ENCODE measurements around the gene NCK2. TPM values are rescaled to one million over a fixed set of nuclear protein-coding genes. Genes with fewer than 3 reads are reported as not detected.

Gene NCK2
- total RNA-seq, 1 experiment from 2014 or later: 49.2 TPM

DNA sequence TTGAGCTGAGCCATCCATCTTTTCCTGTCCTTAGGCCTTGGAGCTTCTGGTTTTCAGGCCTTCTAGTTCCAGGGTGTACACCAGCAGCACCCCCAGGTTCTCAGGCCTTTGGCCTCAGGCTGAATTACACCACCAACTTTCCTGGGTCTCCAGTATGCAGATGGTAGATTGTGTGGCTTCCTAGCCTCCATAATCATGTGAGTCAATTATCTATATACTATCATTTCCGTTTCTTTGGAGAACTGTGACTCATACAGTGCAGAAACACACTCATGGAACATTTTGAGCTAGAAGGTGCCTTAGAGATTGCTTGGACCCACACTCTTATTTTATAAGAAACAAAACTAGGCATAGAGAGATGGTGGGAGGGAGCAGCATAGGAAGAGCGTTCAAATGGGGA, 167.4 kb downstream of the NCK2 start:
- Histone ChIP-seq H2BK5ac (ENCODE audit: insufficient read length, low read length) (no peak overlapping the region), H3K27ac (ENCODE audit: insufficient read length, low read depth, low read length) (no peak overlapping the region), H3T11ph (ENCODE audit: low read length) (no peak overlapping the region), H3K9me3 (ENCODE audit: control insufficient read depth, low read depth, low read length) (no peaks in the 10 kb centered on the region), H4K91ac (ENCODE audit: insufficient read length, low read depth, low read length) (no peak overlapping the region), H2BK12ac (ENCODE audit: insufficient read length, low read depth, low read length) (no peak overlapping the region), H4K8ac (replicated peaks; ENCODE audit: insufficient read length, low read depth, low read length) (no peak overlapping the region), H3K18ac (ENCODE audit: insufficient read length, low read depth, low read length) (no peak overlapping the region), H3K79me2 (ENCODE audit: insufficient read depth, low read length) (no peaks in the 10 kb centered on the region), H3K9ac (ENCODE audit: extremely low read depth, insufficient read length, low read length) (no peak overlapping the region), H3K4me2 (ENCODE audit: insufficient read depth, insufficient read length, low read length) (no peak overlapping the region), H2AK5ac (ENCODE audit: insufficient read length, low read length) (no peak overlapping the region), H2BK120ac (ENCODE audit: low read depth, low read length, poor library complexity, severe bottlenecking) (no peak overlapping the region), H2AFZ (ENCODE audit: low read length) (no peak overlapping the region), H4K20me1 (ENCODE audit: control insufficient read depth, insufficient read depth, insufficient read length) (no peaks in the 10 kb centered on the region), H2BK20ac (ENCODE audit: low read depth, low read length, poor library complexity, severe bottlenecking) (no peak overlapping the region), H3K23ac (ENCODE audit: insufficient read length, low read depth, low read length) (no peak overlapping the region), H3K79me1 (ENCODE audit: insufficient read depth, low read depth, low read length, poor library complexity, severe bottlenecking) (no peaks in the 10 kb centered on the region), H3K4me1 (ENCODE audit: insufficient read depth, low read length) (no peaks in the 10 kb centered on the region), H2BK15ac (ENCODE audit: low read depth, low read length) (no peak overlapping the region), H4K5ac (ENCODE audit: insufficient read length, low read depth, low read length) (no peak overlapping the region), H3K56ac (ENCODE audit: insufficient read length, low read depth, low read length) (no peak overlapping the region), H3K23me2 (ENCODE audit: insufficient read length, low read depth, low read length, poor library complexity, severe bottlenecking) (no peaks in the 10 kb centered on the region), H3K4ac (ENCODE audit: low read depth, low read length) (no peak overlapping the region), H3K27me3 (ENCODE audit: insufficient read depth, low read length) (no peaks in the 10 kb centered on the region), H3K14ac (ENCODE audit: insufficient read depth, low read length) (no peak overlapping the region)
- Mint-ChIP-seq H3K27ac (no peak overlapping the region), H3K9me3 (no peaks in the 10 kb centered on the region; a peak in 1 of 5 replicates), H3K4me1 (peaks cover 8 to 11% of the 10 kb centered on the region in 2 experiments), H3K27me3 (ENCODE audit: low read depth) (peaks cover 5% of the 10 kb centered on the region), H3K4me3 (no peak overlapping the region), H3K36me3 (ENCODE audit: insufficient read depth in 1 of 3, low read depth in 3 of 3) (no peaks in the 10 kb centered on the region; a peak in 1 of 7 replicates)
- TF ChIP-seq, protein P1, sequence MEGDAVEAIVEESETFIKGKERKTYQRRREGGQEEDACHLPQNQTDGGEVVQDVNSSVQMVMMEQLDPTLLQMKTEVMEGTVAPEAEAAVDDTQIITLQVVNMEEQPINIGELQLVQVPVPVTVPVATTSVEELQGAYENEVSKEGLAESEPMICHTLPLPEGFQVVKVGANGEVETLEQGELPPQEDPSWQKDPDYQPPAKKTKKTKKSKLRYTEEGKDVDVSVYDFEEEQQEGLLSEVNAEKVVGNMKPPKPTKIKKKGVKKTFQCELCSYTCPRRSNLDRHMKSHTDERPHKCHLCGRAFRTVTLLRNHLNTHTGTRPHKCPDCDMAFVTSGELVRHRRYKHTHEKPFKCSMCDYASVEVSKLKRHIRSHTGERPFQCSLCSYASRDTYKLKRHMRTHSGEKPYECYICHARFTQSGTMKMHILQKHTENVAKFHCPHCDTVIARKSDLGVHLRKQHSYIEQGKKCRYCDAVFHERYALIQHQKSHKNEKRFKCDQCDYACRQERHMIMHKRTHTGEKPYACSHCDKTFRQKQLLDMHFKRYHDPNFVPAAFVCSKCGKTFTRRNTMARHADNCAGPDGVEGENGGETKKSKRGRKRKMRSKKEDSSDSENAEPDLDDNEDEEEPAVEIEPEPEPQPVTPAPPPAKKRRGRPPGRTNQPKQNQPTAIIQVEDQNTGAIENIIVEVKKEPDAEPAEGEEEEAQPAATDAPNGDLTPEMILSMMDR (conservative IDR thresholded peaks at IDR 0.05): no peak
- DNase-seq: no peak
- no CpG with 5 or more reads among the region's 2 CpGs for WGBS (ENCODE audit: extremely low coverage, insufficient read length, low lambda C conversion rate)
